AG09319 (cell line): ENCODE measurements around the gene ING2.

Experiments used
- DNase-seq: peaks from one replicate; pipeline ENCODE4 v3.0.0-alpha.2; 2010; ENCODE audit warnings: low read depth; ENCODE audit errors: extremely low read depth
- CTCF ChIP-seq: IDR thresholded peaks from 2 replicates; pipeline ENCODE4 v1.5.1; 2011; ENCODE audit warnings: low read depth, mild to moderate bottlenecking, inconsistent platforms, low read length, moderate library complexity

Gene ING2

GRCh38 chr4:183485411-183486160 lies 19.3 kb upstream of the ING2 start:
- DNase-seq, result no peak
- TF ChIP-seq CTCF, result no peak

GRCh38 chr4:183492791-183493222 lies 12.1 kb upstream of the ING2 start:
- TF ChIP-seq CTCF, result no peak
- peak; percentile 50 for DNase-seq

GRCh38 chr4:183493246-183493645 lies 11.6 kb upstream of the ING2 start:
- no peak for TF ChIP-seq CTCF
- no peak for DNase-seq

- no peak for DNase-seq
- no peak for TF ChIP-seq CTCF
Measured at GRCh38 chr4:183495184-183495583, 9.7 kb upstream of the ING2 start.

GRCh38 chr4:183499389-183499788 lies 5.5 kb upstream of the ING2 start:
- TF ChIP-seq CTCF, result no peak
- DNase-seq, result no peak

GRCh38 chr4:183499801-183500200 lies 5.1 kb upstream of the ING2 start:
- no peak for DNase-seq
- TF ChIP-seq CTCF, result no peak

- DNase-seq, result no peak
- TF ChIP-seq CTCF, result no peak
Measured at GRCh38 chr4:183503497-183504063, 1.3 kb upstream of the ING2 start.
